Ovary (tissue), 3 donors: ENCODE data around the gene PIH1D1.

Source experiments
- CTCF ChIP-seq, 3 donors: fragments of 450-650 bp in 2 of 3; fragments of 200-600 bp in 1 of 3; IDR thresholded peaks; one replicate each; pipeline versions ENCODE4 v1.5.1 to v1.8.0; 2016 to 2022; ENCODE audit warnings: antibody characterized with exemption in 3 of 3, mild to moderate bottlenecking in 1 of 3
- POLR2A ChIP-seq: fragments of 450-650 bp; IDR thresholded peaks from one replicate; pipeline ENCODE4 v1.6.1; 2017; ENCODE audit warnings: antibody characterized with exemption, mild to moderate bottlenecking, moderate library complexity
- donor health status: DM: no; HTN: no; CAD: no.

- TF ChIP-seq CTCF (IDR thresholded peaks at IDR 0.05) = no peak
- no peak for TF ChIP-seq POLR2A
These were observed 33.1 kb downstream of the PIH1D1 start for GRCh38 chr19:49418511-49418910.
